ENCODE results near the gene CD4. TPM values are rescaled to one million over a fixed set of nuclear protein-coding genes. Genes with fewer than 3 reads are reported as not detected.

Gene CD4
- total RNA-seq, 1 donor from 2014 or later: not detected

DNA sequence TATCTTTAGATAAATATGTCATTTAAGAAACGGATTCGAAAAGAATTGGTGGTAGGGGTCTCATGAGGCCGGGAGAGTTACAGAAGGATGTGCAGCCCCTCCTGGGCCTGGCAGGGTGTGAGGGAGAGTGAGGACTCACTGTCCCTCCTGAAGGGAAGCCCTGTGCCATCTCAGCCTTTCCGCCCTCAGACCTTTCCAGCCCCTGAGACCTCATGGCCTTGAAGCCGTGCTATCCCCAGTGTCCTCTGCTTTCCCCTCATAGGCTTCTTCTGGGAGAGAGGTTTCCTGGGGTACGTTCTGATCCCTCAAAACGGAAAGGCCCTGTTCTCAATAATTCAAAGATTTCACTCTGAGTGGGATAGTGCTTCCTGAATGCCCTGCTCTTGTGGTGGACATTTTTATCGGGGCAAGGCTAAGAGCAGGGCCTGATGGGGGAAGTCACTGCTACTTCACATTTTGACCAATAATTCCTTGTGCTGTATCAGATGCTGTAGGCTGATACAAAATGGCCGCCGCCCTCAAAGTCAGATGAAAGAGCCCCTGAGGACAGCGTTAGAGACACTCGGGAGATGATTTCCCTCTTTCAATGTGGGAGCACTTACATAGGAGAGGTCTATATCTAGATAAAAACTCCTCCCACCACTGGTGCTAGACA is 1.3 kb downstream of the CD4 start:
- peaks cover 2% of the 10 kb centered on the region for H3K27me3 ChIP-seq (ENCODE audit: control insufficient read depth, insufficient read depth, low read length)
- TF ChIP-seq, protein P1, sequence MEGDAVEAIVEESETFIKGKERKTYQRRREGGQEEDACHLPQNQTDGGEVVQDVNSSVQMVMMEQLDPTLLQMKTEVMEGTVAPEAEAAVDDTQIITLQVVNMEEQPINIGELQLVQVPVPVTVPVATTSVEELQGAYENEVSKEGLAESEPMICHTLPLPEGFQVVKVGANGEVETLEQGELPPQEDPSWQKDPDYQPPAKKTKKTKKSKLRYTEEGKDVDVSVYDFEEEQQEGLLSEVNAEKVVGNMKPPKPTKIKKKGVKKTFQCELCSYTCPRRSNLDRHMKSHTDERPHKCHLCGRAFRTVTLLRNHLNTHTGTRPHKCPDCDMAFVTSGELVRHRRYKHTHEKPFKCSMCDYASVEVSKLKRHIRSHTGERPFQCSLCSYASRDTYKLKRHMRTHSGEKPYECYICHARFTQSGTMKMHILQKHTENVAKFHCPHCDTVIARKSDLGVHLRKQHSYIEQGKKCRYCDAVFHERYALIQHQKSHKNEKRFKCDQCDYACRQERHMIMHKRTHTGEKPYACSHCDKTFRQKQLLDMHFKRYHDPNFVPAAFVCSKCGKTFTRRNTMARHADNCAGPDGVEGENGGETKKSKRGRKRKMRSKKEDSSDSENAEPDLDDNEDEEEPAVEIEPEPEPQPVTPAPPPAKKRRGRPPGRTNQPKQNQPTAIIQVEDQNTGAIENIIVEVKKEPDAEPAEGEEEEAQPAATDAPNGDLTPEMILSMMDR (IDR thresholded peaks at IDR 0.05; ENCODE audit: insufficient read depth, low read length, severe bottlenecking): no peak
- DNase-seq (ENCODE audit: low read depth) (no peak), FAIRE-seq (no peak)
- no peak overlapping the region for H3K4me3 ChIP-seq (ENCODE audit: low read depth, low read length)
- H3K36me3 ChIP-seq (ENCODE audit: control insufficient read depth, insufficient read depth, low read length): no peaks in the 10 kb centered on the region

DNA sequence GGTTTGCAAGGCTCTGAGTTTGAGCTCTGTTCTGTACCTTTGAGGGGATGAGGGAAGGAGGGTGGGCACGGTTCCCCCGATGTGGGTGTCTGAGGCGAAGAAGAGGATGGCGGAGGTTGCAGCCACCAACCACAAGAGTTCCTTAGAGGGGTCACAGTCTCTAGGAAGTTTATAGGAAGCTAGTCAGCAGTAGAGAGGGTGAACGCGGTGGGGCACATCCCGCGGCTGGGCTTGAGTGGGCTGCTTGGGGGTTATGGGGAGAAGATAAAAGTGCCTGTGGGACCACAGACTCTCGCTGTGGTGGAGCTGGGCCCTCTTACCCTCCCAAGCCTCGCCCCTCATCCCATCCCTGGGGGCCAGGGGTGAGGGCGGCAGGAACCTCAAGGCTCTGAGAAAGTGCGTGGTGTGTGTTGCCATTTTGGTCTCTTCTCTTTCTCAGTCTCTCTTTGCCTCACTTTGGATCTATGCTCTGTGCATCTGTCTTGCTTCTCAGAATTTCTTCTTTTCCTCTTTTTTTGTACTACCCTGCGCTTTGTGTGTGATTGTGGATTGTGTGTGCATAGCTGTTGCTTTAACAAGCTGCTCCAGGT is 2.7 kb downstream of the CD4 start:
- Histone ChIP-seq H3K36me3 (ENCODE audit: control insufficient read depth, insufficient read depth, low read length) (no peaks in the 10 kb centered on the region), H3K4me3 (ENCODE audit: low read depth, low read length) (no peak overlapping the region), H3K27me3 (ENCODE audit: control insufficient read depth, insufficient read depth, low read length) (peaks cover 2% of the 10 kb centered on the region)
- DNase-seq (ENCODE audit: low read depth) (no peak), FAIRE-seq (no peak)
- TF ChIP-seq, protein P1 (IDR thresholded peaks at IDR 0.05; ENCODE audit: insufficient read depth, low read length, severe bottlenecking): no peak

DNA sequence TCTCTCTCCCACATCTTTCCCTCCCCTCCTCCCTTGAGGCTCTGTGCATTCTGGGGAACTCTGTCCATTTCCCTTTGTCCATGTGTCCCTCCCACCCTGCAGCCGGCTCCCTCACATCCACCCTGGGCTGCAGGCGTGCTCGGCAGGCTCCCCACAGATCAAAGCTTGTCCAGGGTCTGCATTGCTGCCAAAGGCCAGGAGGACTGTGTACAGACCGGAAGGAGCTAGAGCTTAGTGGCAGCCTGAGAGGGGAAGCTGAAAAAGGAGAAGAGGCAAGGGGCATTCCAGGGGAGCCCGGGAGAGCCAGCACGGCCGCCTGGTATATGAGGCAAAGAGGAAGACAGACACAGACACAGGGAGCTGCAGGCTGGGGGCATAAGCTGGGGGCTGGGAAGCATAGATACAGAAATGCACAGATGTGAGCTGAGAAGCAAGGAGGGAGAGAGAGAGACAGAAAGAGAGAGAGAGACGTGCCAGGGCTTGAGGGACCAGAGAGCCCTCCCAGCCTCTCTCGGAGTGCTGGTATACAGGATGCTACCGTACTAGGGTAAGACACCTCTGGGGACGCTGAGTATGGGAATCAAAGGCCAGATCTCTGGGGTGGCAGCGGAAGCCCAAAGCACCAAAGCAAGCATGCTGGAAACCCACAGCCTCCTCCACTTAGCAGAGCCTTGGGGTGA is 3.3 kb downstream of the CD4 start:
- H3K27me3 ChIP-seq (ENCODE audit: control insufficient read depth, insufficient read depth, low read length): peaks cover 2% of the 10 kb centered on the region
- no peak for FAIRE-seq

DNA sequence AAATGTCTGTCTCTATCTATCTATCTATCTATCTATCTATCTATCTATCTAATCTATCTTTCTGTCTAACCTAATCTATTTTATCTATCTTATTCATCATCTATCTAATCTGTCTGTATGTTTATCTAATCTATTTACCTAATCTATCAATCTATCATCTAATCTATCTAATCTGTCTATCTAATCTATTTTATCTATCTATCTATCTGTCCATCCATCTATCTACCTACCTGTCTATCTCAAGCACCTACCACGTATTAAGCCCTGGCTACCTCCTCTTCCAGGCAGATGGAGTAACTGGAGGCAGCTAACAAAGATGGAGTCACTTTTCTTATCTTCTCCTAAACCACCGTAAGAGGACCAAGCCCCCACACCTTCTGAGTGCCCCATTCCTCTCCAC is 5.8 kb downstream of the CD4 start:
- TF ChIP-seq, protein P1 (IDR thresholded peaks at IDR 0.05; ENCODE audit: insufficient read depth, low read length, severe bottlenecking): no peak
- H3K27me3 ChIP-seq (ENCODE audit: control insufficient read depth, insufficient read depth, low read length): peaks cover 2% of the 10 kb centered on the region
- no peak for FAIRE-seq

More for the DNA sequence above, 3.3 kb downstream of the CD4 start:
- Histone ChIP-seq H3K36me3 (ENCODE audit: control insufficient read depth, insufficient read depth, low read length) (no peaks in the 10 kb centered on the region), H3K4me3 (ENCODE audit: low read depth, low read length) (no peak overlapping the region)
- DNase-seq (ENCODE audit: low read depth): no peak
- TF ChIP-seq, protein P1 (IDR thresholded peaks at IDR 0.05; ENCODE audit: insufficient read depth, low read length, severe bottlenecking): no peak

DNA sequence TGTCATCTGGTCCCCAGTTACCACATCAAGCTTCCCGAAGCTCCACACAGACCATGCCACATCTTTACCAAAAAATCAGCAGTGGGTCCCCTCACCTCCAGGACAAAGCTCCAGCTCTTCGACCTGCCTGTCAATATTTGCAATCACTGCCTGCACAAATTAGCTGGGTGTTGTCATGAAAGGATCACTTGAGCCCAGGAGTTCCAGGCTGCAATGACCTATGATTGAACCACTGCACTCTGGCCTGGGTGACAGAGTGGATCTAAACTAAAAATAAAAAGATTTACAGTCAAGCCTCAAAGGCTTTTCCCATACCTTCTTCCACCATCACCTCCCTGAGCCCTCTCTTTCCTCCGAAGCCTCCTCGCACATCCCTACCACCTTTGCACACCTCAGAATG is 7.2 kb downstream of the CD4 start:
- FAIRE-seq: no peak

More for the DNA sequence above, 5.8 kb downstream of the CD4 start:
- Histone ChIP-seq H3K36me3 (ENCODE audit: control insufficient read depth, insufficient read depth, low read length) (no peaks in the 10 kb centered on the region), H3K4me3 (ENCODE audit: low read depth, low read length) (no peak overlapping the region)
- no peak for DNase-seq (ENCODE audit: low read depth)

More for the DNA sequence above, 7.2 kb downstream of the CD4 start:
- TF ChIP-seq, protein P1 (IDR thresholded peaks at IDR 0.05; ENCODE audit: insufficient read depth, low read length, severe bottlenecking): no peak
- no peaks in the 10 kb centered on the region for H3K36me3 ChIP-seq (ENCODE audit: control insufficient read depth, insufficient read depth, low read length)
- no peak for DNase-seq (ENCODE audit: low read depth)
- no peak overlapping the region for H3K4me3 ChIP-seq (ENCODE audit: low read depth, low read length)
- H3K27me3 ChIP-seq (ENCODE audit: control insufficient read depth, insufficient read depth, low read length): peaks cover 2% of the 10 kb centered on the region
